ENCODE results near the gene SLC17A1. TPM values are rescaled to one million over a fixed set of nuclear protein-coding genes. Genes with fewer than 3 reads are reported as not detected.

Gene SLC17A1
- total RNA-seq, 3 donors from 2014 or later: not detected

- peak; percentile 86 for ATAC-seq
- TF ChIP-seq CTCF (IDR thresholded peaks at IDR 0.05): no peak
- Histone ChIP-seq H3K9me3 (no peaks in the 10 kb centered on the region), H3K4me3 (no peak overlapping the region), H3K36me3 (ENCODE audit: low read depth) (no peaks in the 10 kb centered on the region), H3K4me1 (ENCODE audit: low read depth) (no peaks in the 10 kb centered on the region)
- intact Hi-C loops (cut with DNase I, micrococcal nuclease): no loop called here
- DNase-seq: peak in 2 of 3 donors; percentile 40 to 74
Observed at GRCh38 chr6:25788305-25788922, 43.4 kb downstream of the SLC17A1 start.

GRCh38 chr6:25787428-25787827, 44.4 kb downstream of the SLC17A1 start:
- no peak for TF ChIP-seq CTCF (IDR thresholded peaks at IDR 0.05)
- no peaks in the 10 kb centered on the region for H3K36me3 ChIP-seq (ENCODE audit: low read depth)
- H3K4me3 ChIP-seq: no peak overlapping the region
- ATAC-seq (no peak), DNase-seq (no peak)
- H3K4me1 ChIP-seq (ENCODE audit: low read depth): no peaks in the 10 kb centered on the region
- H3K9me3 ChIP-seq: no peaks in the 10 kb centered on the region
- intact Hi-C loops (cut with DNase I, micrococcal nuclease): no loop called here

GRCh38 chr6:25781134-25781533, 50.7 kb downstream of the SLC17A1 start:
- ATAC-seq (no peak), DNase-seq (no peak)
- TF ChIP-seq CTCF (IDR thresholded peaks at IDR 0.05): no peak
- Histone ChIP-seq H3K4me1 (ENCODE audit: low read depth) (no peaks in the 10 kb centered on the region), H3K36me3 (ENCODE audit: low read depth) (no peaks in the 10 kb centered on the region), H3K4me3 (no peak overlapping the region), H3K9me3 (no peaks in the 10 kb centered on the region)
- intact Hi-C loops (cut with DNase I, micrococcal nuclease): no loop called here

- DNase-seq (no peak), ATAC-seq (no peak)
- no peak for TF ChIP-seq CTCF (IDR thresholded peaks at IDR 0.05)
- Histone ChIP-seq H3K4me3 (no peak overlapping the region), H3K36me3 (ENCODE audit: low read depth) (no peaks in the 10 kb centered on the region), H3K4me1 (ENCODE audit: low read depth) (no peaks in the 10 kb centered on the region), H3K9me3 (no peaks in the 10 kb centered on the region)
- intact Hi-C loops (cut with DNase I, micrococcal nuclease): no loop called here
Observed at GRCh38 chr6:25777856-25778649, 53.8 kb downstream of the SLC17A1 start.

GRCh38 chr6:25777031-25777430, 54.8 kb downstream of the SLC17A1 start:
- Histone ChIP-seq H3K4me3 (no peak overlapping the region), H3K36me3 (ENCODE audit: low read depth) (no peaks in the 10 kb centered on the region), H3K9me3 (no peaks in the 10 kb centered on the region), H3K4me1 (ENCODE audit: low read depth) (no peaks in the 10 kb centered on the region)
- TF ChIP-seq CTCF (IDR thresholded peaks at IDR 0.05): no peak
- ATAC-seq (no peak), DNase-seq (no peak)
- intact Hi-C loops (cut with DNase I, micrococcal nuclease): no loop called here
